ENCODE measurements around the gene FZD4. TPM values are rescaled to one million over a fixed set of nuclear protein-coding genes. Genes with fewer than 3 reads are reported as not detected.

Gene FZD4
- total RNA-seq, 1 experiment from 2014 or later = 2.6 TPM

DNA sequence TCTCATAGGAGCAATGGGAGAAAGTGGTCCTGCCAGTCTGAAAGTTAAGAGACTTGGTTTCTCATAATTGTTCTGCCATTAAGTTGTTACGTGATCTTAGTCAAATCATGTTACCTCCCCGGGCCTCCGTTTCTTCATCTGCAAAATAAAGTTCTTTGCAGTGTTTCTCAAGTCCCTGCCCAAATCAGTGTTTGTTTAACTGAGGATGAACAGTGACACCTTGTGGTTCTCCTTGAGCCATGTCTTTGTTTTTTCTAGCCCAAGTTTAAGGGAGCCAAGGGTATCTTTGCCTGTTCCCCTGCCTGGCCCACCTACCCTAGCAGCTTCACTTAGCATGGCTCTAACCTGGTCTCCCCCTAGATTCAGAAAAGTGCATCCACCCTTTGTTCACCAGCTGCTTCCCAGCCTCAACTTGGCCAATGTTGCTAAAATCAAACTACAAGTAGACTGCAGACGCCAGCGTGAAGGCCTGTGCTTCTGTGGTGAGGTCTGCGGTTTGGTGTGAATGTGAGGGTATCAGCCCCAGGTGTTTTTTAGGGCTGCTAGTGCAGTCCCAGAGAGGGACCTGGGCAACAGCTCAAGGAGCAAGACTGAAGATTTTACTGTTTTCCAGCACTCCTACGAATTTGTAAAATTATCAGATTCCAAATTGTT is 35.5 kb downstream of the FZD4 start:
- CTCF ChIA-PET = no interaction called here
- peak; percentile 38 to 65 for DNase-seq
- H3K4me1 ChIP-seq (replicated peaks; ENCODE audit: insufficient read depth) = peaks cover 23% of the 10 kb centered on the region
- no peaks in the 10 kb centered on the region for H3K27me3 ChIP-seq (ENCODE audit: insufficient read depth, low read depth)
- no peak overlapping the region for H3K4me2 ChIP-seq
- peaks cover 10% of the 10 kb centered on the region for H3F3A ChIP-seq (ENCODE audit: insufficient read depth, low read depth)
- no peak overlapping the region for H3K4me3 ChIP-seq
- no peaks in the 10 kb centered on the region for H3K9me2 ChIP-seq (ENCODE audit: insufficient read depth)
- no TSS peak for BruUV-seq (replicated peaks)
- no peak for TF ChIP-seq EZH2 (IDR thresholded peaks at IDR 0.05; ENCODE audit: low read depth)
- TF ChIP-seq, protein P1, sequence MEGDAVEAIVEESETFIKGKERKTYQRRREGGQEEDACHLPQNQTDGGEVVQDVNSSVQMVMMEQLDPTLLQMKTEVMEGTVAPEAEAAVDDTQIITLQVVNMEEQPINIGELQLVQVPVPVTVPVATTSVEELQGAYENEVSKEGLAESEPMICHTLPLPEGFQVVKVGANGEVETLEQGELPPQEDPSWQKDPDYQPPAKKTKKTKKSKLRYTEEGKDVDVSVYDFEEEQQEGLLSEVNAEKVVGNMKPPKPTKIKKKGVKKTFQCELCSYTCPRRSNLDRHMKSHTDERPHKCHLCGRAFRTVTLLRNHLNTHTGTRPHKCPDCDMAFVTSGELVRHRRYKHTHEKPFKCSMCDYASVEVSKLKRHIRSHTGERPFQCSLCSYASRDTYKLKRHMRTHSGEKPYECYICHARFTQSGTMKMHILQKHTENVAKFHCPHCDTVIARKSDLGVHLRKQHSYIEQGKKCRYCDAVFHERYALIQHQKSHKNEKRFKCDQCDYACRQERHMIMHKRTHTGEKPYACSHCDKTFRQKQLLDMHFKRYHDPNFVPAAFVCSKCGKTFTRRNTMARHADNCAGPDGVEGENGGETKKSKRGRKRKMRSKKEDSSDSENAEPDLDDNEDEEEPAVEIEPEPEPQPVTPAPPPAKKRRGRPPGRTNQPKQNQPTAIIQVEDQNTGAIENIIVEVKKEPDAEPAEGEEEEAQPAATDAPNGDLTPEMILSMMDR (conservative IDR thresholded peaks at IDR 0.05) = peak; percentile 86
- no peaks in the 10 kb centered on the region for H3K79me2 ChIP-seq (ENCODE audit: low read depth)
- H3K36me3 ChIP-seq (ENCODE audit: low read depth) = peaks cover 5% of the 10 kb centered on the region; the same call in 1 of the 2 replicates
- no peak overlapping the region for H3K27ac ChIP-seq
- no peaks in the 10 kb centered on the region for H4K20me1 ChIP-seq (ENCODE audit: insufficient read depth)
- H3K9me3 ChIP-seq (ENCODE audit: insufficient read depth, low read depth) = peaks cover 9% of the 10 kb centered on the region
- no peak overlapping the region for H2AFZ ChIP-seq
- POLR2A ChIA-PET (ENCODE audit: unreplicated experiment) = no interaction called here
- intact Hi-C loops (cut with micrococcal nuclease; ENCODE audit: unreplicated experiment) = loop anchor here (1.0 to 10.0 kb wide), 11 partner anchors 49 to 1325 kb away; partner anchors contain the start of genes HIKESHI and PRSS23

DNA sequence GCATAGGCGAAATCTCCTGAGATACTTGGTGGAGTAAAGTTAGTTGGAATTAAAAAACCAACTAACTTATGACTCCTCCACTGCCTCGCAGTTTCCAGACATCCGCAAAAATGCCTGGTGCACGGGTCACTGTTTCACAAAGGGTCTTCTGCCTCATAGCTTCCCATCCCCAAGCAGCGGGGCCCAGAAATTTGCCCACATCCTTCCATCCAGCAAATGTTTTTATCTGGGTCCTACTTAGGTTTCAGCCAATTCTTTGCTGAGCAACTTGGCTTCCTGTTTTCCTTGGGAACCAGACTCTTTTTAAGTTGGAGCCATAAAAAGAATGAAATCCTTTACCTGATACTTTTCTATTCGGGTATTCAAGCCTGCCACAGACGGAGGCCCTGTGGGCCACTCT is 36.2 kb downstream of the FZD4 start:
- no TSS peak for BruUV-seq (replicated peaks)

DNA sequence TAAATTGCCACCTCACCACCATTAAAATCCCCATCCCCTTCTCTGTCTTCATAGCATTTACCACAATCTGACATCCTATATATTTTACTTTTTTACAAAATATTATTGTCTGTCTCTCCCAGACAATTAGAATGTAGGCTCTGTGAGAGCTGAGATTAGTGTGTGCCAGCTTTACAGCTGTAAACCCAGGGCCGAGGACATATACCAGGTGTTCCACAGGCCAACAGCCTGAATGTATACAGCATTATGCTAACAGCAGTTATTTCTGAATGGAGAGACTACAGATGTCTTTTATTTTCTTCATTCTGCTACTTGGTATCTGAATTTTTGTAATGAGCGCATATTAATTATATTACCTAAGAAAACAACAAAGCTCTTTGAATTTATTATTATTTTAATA is 36.7 kb downstream of the FZD4 start:
- H3K4me3 ChIP-seq = no peak overlapping the region
- ChIA-PET CTCF (no interaction called here), POLR2A (ENCODE audit: unreplicated experiment) (no interaction called here)

More for the DNA sequence above, 36.2 kb downstream of the FZD4 start:
- DNase-seq = no peak
- no peak overlapping the region for H3K27ac ChIP-seq
- peaks cover 23% of the 10 kb centered on the region for H3K4me1 ChIP-seq (replicated peaks; ENCODE audit: insufficient read depth)
- peaks cover 12% of the 10 kb centered on the region; the same call in 1 of the 2 replicates for H3K36me3 ChIP-seq (ENCODE audit: low read depth)
- H3K4me3 ChIP-seq = no peak overlapping the region
- POLR2A ChIA-PET (ENCODE audit: unreplicated experiment) = no interaction called here
- peaks cover 16% of the 10 kb centered on the region for H3K9me3 ChIP-seq (ENCODE audit: insufficient read depth, low read depth)
- H3K27me3 ChIP-seq (ENCODE audit: insufficient read depth, low read depth) = no peaks in the 10 kb centered on the region
- H3K4me2 ChIP-seq = no peak overlapping the region
- no peaks in the 10 kb centered on the region for H3K9me2 ChIP-seq (ENCODE audit: insufficient read depth)
- H2AFZ ChIP-seq = no peak overlapping the region
- no peaks in the 10 kb centered on the region for H4K20me1 ChIP-seq (ENCODE audit: insufficient read depth)
- TF ChIP-seq, protein P1 (conservative IDR thresholded peaks at IDR 0.05) = no peak
- no peak for TF ChIP-seq EZH2 (IDR thresholded peaks at IDR 0.05; ENCODE audit: low read depth)
- intact Hi-C loops (cut with micrococcal nuclease; ENCODE audit: unreplicated experiment) = loop anchor here (1.0 to 10.0 kb wide), 11 partner anchors 49 to 1324 kb away; partner anchors contain the start of genes HIKESHI and PRSS23
- CTCF ChIA-PET = no interaction called here
- H3K79me2 ChIP-seq (ENCODE audit: low read depth) = no peaks in the 10 kb centered on the region
- H3F3A ChIP-seq (ENCODE audit: insufficient read depth, low read depth) = peaks cover 10% of the 10 kb centered on the region

More for the DNA sequence above, 36.7 kb downstream of the FZD4 start:
- Histone ChIP-seq H3K27ac (no peak overlapping the region), H3K4me2 (no peak overlapping the region), H3K4me1 (replicated peaks; ENCODE audit: insufficient read depth) (peaks cover 23% of the 10 kb centered on the region), H3F3A (ENCODE audit: insufficient read depth, low read depth) (peaks cover 10% of the 10 kb centered on the region), H3K9me3 (ENCODE audit: insufficient read depth, low read depth) (peaks cover 20% of the 10 kb centered on the region), H2AFZ (no peak overlapping the region), H4K20me1 (ENCODE audit: insufficient read depth) (no peaks in the 10 kb centered on the region), H3K9me2 (ENCODE audit: insufficient read depth) (no peaks in the 10 kb centered on the region), H3K79me2 (ENCODE audit: low read depth) (no peaks in the 10 kb centered on the region), H3K36me3 (ENCODE audit: low read depth) (peaks cover 12% of the 10 kb centered on the region; the same call in 1 of the 2 replicates), H3K27me3 (ENCODE audit: insufficient read depth, low read depth) (no peaks in the 10 kb centered on the region)
- DNase-seq = no peak
- BruUV-seq (replicated peaks) = no TSS peak
- intact Hi-C loops (cut with micrococcal nuclease; ENCODE audit: unreplicated experiment) = loop anchor here (2.0 to 10.0 kb wide), 9 partner anchors 101 to 1324 kb away; partner anchors contain the start of genes HIKESHI and PRSS23
- TF ChIP-seq EZH2 (IDR thresholded peaks at IDR 0.05; ENCODE audit: low read depth) = no peak
- TF ChIP-seq, protein P1 (conservative IDR thresholded peaks at IDR 0.05) = no peak
